HG02884 (cell line): ENCODE measurements around the gene SLC22A4.

ENCODE experiments used
- ATAC-seq: cut with Tn5 transposase; IDR thresholded peaks from one replicate; pipeline ENCODE4 v1.9.1; 2021; ENCODE audit warnings: mild to moderate bottlenecking, moderate library complexity; ENCODE audit not compliant: unreplicated experiment

The SLC22A4 gene

DNA sequence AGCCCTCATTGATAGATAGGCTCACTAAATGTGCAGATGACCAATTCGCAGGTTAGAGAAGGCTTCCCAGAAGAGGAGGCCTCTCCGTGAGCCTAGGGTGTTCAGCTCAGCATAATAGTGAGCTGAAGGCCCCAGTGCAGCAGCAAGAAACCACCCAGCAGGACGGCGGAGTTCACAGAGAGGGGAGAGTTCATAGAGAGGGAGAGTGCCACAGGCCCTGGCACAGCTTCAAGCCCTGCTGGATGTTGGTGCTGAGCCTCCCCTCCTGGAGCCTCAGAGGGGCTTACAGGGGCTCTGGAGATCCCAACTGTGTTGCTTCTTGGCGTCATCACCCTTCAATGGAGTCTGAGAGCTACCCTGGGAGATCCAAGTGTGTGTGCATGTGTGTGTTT, 77.4 kb downstream of the SLC22A4 start:
- no peak for ATAC-seq

DNA sequence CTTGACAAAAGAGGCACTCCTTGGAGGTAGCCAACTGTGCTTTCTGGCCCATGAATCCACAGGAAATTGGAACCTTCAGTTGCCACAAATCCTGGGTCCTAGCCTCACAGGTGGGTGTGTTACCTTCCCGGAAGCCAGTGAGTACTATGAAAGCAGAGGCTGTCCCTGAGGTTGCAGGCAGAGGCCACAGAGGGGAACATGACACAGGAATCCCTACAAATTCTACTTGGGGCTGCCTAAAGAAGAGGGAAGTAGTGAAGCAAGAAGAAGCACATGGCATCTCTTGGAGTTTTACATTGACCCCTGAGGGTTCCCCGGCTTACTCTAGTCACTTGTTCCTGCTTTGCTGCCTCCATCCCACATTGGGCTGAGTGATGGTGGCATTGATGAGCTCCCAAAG, 77.9 kb downstream of the SLC22A4 start:
- ATAC-seq = no peak

DNA sequence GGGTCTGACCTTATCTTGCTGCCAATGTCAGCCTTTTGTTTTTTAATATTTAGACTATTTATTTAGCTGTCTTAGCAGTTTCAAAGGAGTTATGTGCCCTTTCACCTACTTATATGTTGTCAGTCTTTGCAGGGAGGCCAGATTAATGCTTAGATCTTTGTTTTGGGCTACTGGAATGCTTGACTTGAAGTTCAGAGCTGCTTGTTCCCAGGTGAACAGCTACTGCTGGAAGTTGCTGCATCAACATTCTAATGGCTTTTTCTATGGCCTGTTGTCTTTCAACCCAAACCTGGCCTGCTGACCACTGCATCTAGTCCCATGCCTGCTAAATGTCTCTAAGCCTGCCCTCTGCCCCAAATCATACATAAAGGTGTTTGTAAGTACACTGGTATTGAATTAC, 78.3 kb downstream of the SLC22A4 start:
- no peak for ATAC-seq

DNA sequence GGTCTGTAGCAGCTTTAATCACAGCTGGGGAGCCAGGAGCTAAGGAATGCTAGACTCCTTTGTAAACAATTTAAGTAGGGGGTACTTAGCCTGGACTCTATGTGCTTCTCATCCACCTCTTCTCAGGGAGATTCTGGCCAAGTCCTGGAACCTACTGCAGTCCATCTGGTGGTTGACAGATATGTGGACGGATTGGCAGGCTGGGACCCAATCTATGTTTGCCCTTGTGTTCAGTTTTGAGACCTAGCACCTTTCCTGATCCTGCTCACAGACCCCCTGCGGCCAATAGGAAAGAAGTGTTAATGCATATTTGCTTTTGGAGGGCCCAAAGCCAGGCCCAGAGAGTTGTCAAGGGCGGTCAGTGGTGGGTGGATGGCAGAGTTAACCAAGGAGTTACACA, 81.8 kb downstream of the SLC22A4 start:
- no peak for ATAC-seq

DNA sequence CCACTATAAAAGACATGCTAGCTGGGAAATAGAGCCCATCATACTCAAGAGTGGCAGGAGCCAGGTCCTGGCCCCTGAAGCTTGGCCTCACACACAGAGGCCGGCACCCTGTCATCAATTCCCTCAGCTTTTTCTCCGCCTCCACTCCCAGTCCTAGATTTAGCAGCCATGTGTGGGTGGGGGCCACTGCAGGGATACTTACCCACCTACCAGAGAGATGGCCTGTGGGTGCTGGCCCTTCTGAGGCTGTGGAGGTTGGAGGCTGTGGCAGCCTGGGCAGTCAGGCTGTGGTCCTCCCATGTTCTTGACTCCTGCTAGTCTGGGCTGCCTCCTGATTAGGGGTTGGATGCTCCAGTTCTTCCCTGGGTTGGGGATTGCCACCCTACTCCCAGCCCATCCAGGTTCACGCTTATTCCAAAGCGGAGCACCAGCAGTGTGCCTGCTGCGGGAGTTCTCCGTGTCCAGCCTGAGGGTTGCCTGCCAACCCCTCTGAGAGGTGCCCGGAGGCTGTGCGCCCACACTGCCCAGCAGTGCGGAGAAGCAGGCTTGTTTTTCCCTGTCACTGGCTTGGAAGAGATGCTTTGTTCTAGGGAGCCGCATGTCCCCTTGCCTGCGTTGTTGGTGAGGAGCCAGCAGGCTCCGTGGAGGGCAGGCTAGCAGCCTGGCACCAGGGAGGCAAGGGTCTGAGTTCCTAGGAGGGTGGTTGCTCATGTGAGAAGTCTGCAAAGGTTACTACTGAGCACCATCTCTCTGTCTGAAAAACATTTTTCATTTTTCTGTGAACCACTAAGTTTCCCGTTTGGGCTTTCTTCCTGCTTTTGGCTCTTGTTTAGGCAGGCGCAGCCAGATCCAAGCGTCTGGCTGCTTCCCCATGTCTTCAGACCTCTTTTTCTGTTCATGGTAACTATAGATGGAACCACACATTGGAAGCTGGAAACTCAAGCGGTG, 82.8 kb downstream of the SLC22A4 start:
- ATAC-seq = no peak

DNA sequence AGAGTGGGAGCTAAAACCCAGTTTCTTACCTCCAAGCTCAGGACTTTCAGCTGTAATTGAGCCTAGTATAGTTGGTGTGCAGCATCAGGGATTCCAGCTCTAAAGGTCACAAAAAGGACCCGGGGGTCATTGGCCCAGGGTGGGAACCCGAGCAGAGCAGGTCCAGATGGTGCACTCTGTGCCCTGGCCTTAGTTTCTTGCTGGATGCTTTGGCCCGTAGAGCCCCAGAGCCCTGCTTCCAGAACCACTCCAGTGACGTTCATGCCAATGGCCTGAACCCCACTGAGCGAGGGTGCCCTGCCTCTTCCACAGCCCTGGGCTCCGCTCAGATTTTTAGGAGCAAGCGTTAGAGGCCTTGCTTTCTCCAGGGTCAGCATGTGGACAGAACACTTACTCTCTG, 83.5 kb downstream of the SLC22A4 start:
- ATAC-seq = no peak

DNA sequence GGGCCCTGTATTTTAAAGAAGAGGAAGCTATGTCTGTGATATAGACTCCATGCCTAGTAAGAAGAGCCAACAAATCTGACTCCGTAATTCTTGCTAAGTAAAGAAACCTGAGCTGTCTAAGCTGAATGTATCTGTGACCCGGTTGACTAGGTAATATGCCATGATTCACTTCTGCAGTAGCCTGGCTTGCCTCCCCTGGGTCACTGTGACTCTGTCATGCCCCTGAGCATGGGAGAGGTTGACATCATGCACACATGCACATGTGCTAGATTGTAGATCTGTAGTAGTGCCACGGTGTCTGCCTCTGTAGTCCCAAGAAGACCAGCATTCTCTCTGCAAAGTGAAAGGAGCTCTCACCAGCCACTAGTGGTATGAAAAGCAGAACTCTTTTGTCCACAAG, 84.4 kb downstream of the SLC22A4 start:
- no peak for ATAC-seq

DNA sequence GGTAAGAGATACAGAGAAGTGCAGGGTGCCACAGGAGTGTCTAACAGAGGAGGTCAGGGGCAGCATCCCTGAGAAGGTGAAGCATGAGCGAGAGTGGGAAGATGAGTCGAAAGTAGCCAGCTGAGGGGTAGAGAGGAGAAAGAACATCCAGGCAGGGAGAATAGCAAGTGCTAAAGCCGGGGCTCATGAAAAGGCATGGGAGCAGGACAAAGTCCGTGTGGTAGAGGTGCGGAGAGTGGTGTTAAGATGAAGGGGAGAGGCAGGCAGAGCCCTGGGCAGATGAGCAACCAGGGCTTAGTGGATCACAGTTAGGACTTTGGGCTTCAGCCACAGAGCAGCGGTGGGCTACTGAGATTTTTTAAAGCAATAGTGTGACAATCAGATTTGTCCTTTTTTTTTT, 85.9 kb downstream of the SLC22A4 start:
- ATAC-seq = no peak

DNA sequence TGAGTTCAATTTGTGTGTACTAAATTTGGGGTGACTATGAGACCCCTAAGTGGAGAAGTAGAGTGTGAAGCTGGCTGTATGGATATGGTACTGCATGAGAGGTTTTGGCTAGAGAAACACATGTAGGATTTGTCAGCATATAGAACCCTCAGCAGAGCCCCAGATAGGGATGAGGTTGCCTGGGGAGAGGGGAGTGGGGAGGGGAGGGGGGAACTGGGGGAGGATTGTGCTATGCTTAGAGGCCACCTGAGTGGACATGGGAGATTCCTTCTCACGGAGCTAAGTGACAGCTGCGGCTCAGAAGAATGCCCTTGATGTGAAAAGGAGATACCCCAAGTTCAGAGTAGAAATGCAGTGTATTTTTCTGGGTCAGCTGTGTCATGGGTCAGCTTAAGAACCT, 86.5 kb downstream of the SLC22A4 start:
- no peak for ATAC-seq

DNA sequence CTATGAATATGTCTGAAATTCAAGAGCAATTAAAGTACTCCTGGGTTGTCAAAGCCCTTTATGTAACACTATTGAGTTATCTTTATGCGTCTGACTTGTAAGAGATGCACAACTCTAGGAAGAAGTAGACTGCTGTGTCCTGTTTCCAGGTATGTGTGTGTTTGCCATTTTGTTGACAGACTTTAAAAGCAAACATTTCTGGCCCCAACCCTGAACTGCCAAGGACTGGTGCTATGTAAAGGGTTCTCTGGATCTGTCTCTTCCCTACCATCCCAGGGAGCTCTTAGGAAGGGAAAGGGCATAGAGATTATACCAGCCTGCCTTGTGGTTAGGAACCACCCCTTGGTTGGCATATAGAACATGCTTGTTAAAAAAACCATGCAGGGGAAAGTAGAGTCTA, 87.4 kb downstream of the SLC22A4 start:
- ATAC-seq = no peak

DNA sequence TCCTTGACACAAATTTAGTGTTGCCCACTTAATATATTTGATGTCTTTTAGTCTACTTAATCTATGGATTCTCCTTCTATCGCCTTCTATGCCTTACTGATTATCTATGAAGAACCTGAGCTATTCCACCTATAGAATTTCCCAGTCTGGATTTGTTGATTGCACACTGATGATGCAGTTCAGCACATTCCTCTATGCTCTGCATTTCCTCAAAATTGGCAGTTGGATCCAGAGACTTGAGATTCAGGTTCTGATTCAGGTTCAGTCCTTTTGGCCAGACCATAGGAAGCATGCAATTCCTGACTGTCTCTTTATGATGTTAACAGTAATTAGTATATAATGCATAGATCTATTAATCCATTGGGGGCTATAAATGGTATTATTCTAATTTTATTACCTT, 89.1 kb downstream of the SLC22A4 start:
- ATAC-seq = no peak

DNA sequence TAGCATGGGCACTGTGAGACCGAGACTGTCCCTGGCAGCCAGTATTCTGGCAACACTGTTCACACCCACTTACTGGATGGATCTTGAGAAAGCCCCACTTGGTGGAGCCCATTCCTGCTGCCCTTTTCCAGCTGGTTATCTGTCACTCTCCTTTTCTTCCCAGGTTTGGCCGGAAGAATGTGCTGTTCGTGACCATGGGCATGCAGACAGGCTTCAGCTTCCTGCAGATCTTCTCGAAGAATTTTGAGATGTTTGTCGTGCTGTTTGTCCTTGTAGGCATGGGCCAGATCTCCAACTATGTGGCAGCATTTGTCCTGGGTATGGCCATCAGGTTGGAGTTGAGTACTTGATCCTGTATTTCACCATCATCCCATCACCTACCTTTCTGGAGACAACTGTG, 89.8 kb downstream of the SLC22A4 start:
- ATAC-seq = no peak

DNA sequence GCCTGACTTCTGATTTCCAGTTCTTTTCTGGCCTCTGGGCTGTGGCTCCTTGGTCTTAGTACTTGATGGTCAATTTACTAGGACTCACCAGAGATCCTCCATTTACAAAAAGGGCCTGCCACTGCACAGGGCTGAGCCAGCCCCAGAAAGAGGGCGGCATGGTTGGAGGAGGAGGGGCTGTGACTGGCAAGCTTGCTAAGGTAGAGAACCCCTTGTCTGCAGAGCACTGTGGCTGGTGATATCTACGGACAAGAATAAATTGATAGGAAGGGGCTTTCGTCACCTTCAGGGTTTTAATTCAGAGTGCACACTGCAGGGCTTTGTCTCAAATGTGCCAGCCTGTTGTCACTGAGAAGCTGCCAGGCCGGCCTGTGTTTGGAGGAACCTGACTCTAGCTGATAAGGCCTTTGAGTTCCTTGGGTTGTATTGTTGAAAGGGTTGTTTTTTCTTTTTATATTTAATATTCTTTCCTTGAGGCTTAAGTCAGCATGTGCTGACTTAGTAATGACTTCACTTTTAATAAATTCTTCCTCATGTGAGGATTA, 90.4 kb downstream of the SLC22A4 start:
- no peak for ATAC-seq

DNA sequence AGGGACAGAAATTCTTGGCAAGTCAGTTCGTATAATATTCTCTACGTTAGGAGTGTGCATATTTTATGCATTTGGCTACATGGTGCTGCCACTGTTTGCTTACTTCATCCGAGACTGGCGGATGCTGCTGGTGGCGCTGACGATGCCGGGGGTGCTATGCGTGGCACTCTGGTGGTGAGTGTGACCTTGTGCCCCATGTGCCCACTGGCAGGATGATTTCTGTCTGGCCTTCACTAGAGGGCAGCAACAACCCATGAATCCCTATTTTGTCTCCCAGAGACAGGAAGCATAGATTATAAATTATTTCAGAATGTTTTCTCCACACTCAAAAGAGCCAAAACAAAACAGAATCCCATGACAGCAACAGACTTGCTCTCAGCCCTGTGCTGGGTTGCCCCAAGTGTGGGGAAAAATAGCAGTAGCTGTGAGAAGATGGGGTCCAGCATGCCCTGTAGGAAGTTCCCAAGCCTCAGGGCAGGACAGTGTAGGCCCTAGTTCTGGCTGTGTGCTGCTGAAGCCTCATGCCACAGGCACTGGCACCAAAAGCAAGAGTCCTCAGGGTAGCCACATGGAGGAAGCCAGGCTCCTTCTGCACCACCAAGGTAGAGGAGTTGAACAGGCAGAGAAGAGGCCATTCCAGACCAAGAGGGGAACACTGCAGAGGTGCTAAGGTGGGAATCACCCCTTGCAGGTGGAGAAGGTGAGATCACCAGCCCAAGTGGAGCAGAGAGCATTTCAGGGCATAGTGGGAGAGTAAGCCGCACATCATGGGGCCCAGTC, 91.3 kb downstream of the SLC22A4 start:
- ATAC-seq = no peak

DNA sequence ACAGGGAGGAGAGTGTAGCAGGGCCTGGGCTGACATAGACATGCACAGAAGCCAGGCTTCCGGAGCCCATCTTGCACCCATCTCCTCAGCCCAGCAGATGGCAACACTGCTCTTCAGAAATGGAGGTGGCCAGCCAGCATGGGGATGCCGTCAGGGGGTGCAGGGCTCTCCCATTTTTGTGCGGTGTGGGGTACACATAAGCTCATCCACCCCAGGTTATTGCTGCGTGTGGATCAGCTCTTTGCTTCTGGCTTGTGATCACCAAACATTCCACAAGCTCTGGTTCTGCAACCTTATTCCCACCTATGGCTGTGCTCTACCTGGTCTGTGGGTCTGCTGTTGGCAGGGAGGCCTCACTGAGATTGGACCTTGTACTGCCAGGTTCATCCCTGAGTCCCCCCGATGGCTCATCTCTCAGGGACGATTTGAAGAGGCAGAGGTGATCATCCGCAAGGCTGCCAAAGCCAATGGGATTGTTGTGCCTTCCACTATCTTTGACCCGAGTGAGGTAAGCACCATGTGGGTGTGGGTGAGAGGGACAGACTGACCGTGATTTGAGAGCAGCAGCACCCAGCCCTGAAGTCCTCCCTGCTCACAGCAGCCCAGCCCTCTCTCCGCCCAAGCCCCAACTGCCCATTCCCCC, 92.6 kb downstream of the SLC22A4 start:
- ATAC-seq = peak; percentile 94

DNA sequence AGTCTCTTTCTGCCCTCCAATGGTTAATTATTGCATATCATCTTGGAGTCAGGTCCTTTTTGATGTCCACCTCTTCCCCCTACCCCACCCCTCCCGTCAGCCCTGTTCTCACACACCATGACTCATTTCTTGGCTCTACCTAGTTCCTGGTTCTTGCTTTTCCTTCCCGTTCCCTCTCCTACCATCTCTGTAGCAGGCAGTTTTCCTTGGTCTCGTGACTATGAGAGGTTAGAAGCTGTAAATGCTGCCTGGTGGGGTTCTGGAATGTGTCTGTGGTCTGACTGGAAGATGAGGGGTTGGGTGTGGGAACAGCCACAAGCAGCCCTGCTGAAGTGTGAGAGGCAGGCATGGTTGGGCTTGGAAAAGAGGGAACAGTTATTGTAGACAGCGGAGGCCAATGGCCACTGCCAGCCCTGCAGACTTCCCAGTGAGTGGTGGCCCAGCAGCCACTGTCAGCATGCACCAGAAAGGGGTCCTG, 93.5 kb downstream of the SLC22A4 start:
- no peak for ATAC-seq

DNA sequence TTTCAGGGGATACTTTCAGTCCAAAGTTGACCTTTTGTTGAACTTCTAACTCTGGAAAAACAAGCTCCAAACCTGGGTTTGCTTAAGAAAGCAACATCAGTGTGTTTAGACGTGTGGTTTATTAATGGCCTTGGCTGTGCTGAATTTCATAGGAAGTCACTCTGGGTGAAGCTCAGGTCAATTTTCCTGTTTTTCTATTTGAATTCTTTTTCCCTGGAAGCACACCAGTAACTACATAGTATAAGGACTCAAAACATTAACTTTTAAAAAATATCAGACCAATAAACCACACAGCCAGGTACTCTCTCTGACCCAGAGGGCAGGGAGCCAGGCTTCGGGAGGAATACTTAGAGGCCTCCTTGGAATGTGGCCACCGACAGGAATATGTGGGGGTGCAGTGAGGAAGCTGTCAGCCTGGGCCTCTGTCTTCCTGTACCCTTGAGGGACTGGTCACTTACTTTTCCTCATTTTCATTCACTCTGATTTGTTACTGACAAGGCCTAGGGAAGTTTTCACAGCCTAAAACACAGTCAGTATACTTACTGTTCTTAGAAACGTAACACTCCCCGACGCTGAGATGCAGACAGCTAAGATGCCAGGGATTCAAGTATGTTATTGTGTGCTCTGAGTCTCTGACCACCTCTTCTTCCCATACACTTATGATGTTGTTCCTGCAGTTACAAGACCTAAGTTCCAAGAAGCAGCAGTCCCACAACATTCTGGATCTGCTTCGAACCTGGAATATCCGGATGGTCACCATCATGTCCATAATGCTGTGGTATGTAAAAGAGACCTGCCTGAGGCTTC, 94.3 kb downstream of the SLC22A4 start:
- no peak for ATAC-seq

DNA sequence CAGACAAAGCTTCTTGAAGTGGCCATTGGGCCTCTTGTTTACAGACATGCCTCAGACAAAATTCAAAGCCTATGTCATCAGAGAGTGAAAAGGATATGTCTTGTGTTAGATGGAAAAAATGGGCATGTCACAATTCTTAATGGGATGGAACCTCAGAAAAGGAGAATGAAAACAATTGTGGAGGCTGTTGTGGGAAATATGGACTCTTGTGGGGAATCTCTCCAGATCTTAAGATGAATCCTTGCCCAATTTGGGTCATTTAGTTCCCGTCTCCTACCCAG, 94.8 kb downstream of the SLC22A4 start:
- no peak for ATAC-seq

DNA sequence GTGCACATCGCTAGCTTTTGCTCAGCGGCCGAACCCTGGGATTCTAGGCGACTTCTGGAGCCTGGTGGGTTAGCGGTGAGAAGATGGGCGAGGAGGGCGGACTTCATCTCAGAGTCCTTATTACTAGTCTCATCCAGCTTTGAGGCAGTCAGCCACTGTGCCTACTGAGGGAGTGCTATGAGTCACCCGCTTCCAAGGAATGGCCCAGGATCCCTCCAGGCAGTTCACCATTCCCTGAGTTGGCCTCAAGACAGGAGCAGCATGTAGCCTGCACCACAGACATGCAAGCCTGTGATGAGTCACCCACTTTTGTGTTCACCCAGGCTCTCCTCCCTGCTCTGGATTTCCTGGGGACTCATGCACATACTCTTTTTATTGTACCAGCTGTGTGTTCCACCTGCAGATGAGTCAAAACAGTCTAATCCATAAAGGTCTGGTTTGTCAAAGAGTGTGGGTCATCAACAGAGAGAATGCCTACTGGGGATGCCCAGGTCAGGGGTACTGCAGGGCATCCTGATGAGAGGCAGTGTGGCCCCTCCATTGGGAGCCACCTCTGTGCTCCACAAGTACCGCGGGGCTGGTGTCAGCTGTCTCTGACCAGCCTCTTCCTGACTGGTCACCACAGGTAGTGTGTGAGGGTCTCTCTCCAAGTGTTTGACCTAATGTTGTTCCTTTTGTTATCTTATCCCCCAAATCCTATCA, 95.5 kb downstream of the SLC22A4 start:
- ATAC-seq = no peak

DNA sequence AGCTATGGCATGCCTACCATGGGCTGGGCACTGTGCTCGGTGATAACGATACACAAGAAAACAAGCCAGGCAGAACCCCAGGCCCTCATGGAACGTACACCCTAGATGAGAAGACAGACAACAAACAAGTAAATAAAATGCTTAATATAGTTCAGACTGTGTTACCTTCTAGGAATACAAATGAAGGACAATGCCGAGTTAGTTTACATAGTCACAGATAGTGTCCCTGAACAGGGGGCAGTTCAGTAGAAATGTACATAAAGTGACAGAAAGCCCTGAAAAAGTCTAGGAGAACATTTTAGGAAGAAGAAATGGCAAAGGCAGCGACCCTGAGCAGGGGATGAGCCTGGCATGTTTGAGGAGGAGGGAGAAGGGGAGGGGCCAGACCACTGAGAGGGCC, 97.1 kb downstream of the SLC22A4 start:
- ATAC-seq = no peak
